ENCODE measurements around the gene FAM25A.
"Not testable (repeated sequence)": the region's sequence is repeated elsewhere in the genome, so short reads cannot be mapped to it uniquely, and the experiment has no call there.

Gene FAM25A

GRCh38 chr10:87020056-87020455 is at the start of gene FAM25A:
Gene FAM25A (plus strand): TSS chr10:87020294. CDS start chr10:87020325, 31 bp downstream.
- DNase-seq: not testable (repeated sequence)

GRCh38 chr10:86970982-86971231 is 49.2 kb upstream of the FAM25A start:
- DNase-seq: no peak

DNA sequence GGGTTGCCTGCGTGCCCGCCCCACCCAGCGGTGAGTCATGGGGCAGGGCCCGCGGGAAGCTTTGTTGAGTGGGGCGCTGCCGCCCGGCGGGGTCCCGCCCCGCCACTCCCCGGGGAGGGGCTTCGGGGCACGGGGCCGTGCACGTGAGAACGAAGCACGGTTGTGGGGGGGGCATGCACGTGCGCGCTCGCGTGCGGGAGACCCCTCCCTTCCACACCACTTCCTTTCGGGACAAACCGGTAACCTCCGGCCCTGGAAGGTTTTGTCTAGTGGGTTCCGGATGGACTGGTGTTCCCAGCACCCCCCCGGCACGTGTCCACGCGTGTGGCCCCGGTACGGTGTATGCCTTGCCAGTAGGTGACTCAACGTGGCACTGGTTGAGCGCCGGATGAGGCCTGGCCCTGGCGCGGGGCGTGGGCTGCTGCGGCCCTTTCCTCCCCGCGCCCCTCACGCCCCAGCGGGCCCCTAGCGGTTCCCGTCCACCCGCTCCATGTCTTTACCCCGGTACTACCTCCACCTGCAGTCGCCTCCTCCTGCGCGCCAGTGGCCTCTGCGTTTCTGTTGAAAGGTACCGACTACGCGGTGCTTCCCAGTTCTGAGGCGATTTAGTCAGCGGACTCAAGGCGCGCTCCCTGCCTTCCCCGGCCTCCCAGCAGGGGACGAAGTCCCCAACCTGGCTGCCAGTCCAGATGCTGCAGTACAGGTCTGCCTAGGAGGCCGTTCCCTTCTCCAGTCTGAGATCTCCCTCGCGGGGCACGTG is 48.7 kb upstream of the FAM25A start:
- peak; percentile 91 to 93 for DNase-seq

- DNase-seq: no peak
Observed at GRCh38 chr10:86972613-86973380, 47.3 kb upstream of the FAM25A start.

DNA sequence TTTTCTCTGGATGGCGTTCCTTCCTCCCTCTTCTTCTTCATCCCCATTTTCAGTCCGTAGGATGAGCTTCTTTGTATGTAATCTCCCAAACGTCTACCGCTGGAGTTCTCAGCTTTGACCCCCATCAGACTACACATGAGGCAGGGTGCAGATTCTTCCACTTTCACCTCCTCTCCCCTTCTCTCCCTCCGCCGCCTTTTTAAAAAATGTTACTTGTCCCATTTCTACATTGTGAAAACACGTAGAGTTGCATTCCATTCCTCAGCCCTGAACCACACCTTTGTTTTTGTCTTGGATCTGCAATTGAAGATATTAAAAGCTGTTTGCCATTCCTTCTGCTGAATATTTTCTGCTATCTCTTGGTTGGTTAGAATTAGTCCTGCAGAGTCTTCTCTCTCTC is 45.6 kb upstream of the FAM25A start:
- no peak for DNase-seq

GRCh38 chr10:86976362-86977056 is 43.6 kb upstream of the FAM25A start:
- DNase-seq: no peak

DNA sequence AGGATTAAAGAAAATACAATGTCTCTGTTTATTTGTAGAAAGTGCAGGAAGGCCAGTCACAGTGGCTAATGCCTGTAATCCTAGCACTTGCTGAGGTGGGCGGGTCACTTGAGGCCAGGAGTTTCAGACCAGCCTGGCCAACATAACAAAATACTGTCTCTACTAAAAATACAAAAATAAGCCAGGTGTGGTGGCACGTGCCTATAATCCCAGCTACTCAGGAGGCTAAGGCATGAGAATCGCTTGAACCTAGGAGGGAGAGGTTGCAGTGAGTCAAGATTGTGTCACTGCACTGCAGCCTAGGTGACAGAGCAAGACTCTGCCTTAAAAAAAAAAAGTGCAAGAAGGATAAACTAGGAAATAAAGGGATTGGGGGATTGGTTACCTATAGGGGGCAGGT is 41.6 kb upstream of the FAM25A start:
- DNase-seq: not testable (repeated sequence)

GRCh38 chr10:86979296-86979818 is 40.7 kb upstream of the FAM25A start:
- no peak for DNase-seq

- no peak for DNase-seq
Observed at GRCh38 chr10:86979977-86980448, 40.1 kb upstream of the FAM25A start.

DNA sequence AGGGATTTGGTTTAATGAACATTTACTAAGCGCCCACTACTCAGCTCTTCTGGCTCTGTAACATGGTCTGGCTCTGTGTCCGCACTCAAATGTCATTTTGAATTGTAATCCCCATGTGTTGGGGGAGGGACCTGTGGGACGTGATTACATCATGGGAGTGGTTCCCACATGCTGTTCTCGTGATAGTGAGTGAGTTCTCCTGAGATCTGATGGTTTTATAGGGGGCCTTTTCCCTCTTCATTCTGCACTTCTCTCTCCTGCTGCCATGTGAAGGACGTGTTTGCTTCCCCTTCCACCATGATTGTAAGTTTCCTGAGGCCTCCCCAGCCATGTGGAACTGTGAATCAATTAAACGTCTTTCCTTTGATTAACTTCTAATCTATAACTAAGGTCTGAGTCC is 39.1 kb upstream of the FAM25A start:
- not testable (repeated sequence) for DNase-seq

GRCh38 chr10:86981716-86982115 is 38.4 kb upstream of the FAM25A start:
- DNase-seq: no peak

DNA sequence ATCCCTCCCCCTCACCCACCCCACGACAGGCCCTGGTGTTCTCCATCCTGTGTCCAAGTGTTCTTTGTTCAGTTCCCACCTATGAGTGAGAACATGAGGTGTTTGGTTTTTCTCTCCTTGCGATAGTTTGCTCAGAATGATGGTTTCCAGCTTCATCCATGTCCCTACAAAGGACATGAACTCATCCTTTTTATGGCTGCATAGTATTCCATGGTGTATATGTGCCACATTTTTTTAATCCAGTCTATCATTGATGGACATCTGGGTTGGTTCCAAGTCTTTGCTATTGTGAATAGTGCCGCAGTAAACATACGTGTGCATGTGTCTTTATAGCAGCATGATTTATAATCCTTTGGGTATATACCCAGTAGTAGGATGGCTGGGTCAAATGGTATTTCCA is 35.6 kb upstream of the FAM25A start:
- not testable (repeated sequence) for DNase-seq

DNA sequence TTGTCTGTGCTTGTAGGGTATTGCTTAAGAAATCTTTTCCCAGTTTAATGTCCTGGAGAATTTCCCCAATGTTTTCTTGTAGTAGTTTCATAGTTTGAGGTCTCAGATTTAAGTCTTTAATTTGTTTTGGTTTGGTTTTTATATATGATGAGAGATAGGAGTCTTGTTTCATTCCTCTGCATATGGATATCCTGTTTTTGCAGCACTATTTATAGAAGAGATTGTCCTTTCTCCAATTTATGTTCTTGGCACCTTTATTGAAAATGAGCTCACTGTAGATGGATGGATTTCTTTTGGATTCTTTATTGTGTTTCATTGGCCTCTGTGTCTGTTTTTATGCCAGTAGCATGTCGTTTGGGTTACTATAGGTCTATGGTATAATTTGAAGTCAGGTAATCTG is 31.6 kb upstream of the FAM25A start:
- DNase-seq: no peak

- DNase-seq: not testable (repeated sequence)
Observed at GRCh38 chr10:86991362-86991761, 28.7 kb upstream of the FAM25A start.

DNA sequence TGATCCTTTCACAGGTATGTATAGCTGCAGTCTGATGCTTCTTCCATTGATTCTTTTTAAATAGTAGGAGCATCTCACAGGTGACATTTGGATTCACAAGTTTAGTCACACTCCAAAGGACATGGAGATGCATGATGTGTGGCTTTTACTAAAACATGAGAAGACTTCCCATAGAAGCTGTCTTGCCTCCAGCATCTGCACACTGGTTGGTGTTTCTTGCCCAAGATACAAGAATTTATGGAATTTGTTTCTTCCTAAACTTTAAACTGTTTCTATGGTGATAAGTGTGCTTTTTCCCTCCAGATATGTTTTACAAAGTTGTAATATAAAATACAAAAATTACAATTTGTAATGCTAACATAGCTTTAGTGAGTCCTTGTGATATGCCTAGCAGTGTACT is 27.6 kb upstream of the FAM25A start:
- DNase-seq: no peak

DNA sequence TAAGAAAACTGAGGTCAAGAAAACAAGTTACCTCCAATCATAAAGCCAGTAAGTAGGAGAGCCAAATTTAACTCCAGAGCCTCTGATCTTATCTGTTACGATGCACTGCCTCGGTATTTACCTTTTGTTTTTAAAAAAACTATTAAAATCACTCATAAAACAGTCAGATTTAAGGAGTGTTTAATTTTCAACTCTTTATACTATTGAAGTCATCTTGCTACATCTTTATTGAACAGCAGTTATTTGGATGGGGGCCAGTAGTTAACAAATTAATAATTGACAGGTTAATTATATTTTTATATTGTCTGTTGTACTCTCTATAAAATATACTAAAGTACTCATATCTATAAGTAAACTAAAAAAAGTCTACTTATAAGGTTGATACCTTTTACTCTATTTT is 27.2 kb upstream of the FAM25A start:
- DNase-seq: no peak

DNA sequence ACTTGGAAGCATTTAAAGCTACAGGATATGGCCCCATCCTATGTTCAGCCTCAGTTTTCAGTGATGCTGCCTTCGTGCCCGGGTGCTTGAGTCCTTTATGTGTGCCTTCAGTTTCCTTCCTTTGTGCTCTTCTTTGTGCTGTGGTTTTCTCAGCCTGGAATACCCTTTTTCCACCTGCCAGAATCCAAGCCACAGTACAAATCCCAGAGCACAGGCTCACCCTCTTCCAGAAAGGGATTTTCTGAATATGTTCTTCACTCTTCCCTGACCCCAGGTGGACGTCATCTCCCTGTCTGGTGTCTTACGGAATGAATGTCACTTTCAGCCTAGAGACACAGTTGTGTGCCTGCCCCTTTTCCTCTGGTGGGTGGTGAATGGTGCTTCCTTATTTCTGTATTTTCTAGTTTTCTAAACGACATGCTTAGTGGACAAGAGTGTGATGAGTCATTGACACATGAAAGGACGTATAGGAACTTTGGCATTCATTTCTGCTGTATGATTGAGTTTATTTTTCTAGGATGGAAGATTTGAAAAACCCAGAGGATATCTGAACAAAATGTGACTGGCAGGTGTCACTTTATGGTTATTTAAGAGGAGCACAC is 20.2 kb upstream of the FAM25A start:
- DNase-seq: not testable (repeated sequence)

- no peak for DNase-seq
Observed at GRCh38 chr10:87000491-87000890, 19.6 kb upstream of the FAM25A start.

DNA sequence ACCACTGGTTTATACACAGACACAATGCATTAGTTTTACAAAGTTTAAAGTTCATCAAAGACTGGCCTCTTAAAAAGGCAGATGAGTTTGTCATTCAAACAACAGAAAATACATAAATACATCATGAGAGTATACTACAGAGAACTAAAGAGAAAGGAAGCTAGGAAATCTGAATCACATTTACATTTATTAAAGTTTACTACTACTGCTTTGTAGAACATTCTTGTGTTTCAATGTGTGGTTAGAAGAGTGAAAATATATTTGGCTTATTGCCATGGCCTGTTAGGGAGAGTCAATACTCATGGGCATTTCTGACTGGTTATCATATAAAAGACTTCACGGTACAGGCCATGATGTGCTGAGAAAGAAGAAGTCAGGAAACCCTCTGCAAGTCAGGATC is 13.0 kb upstream of the FAM25A start:
- not testable (repeated sequence) for DNase-seq

GRCh38 chr10:87007674-87008073 is 12.4 kb upstream of the FAM25A start:
- DNase-seq: not testable (repeated sequence)

DNA sequence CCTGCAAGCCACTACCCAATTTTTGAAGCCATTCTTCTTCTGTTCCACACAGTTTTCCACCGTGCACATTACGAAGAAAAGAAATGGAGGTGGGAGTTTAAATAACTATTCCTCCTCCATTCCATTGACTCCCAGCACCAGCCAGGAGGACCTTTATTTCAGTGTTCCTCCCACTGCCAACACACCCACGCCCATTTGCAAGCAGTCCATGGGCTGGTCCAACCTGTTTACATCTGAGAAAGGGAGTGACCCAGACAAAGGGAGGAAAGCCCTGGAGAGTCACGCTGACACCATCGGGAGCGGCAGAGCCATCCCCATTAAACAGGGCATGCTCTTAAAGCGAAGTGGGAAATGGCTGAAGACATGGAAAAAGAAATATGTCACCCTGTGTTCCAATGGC is 11.8 kb upstream of the FAM25A start:
- not testable (repeated sequence) for DNase-seq

- not testable (repeated sequence) for DNase-seq
Observed at GRCh38 chr10:87009134-87009696, 10.9 kb upstream of the FAM25A start.

GRCh38 chr10:87013528-87013927 is 6.6 kb upstream of the FAM25A start:
- DNase-seq: not testable (repeated sequence)
